Prostate gland (tissue), 2 donors: ENCODE measurements around the gene SETBP1. TPM values are rescaled to one million over a fixed set of nuclear protein-coding genes. Genes with fewer than 3 reads are reported as not detected.

ENCODE experiments used
- DNase-seq: peaks from one replicate; pipeline ENCODE4 v3.0.0-alpha.2; 2019; ENCODE audit warnings: low spot score
- H3K27ac ChIP-seq, 2 donors: fragments of 200-600 bp; sonication (generic); 2 replicates each; pipeline ENCODE4 v1.5.1; 2017 to 2019
- H3K27me3 ChIP-seq: fragments of 200-600 bp; sonication (generic); replicated peaks from 2 replicates; pipeline ENCODE4 v1.5.1; 2019; ENCODE audit not compliant: insufficient read depth
- H3K36me3 ChIP-seq, 2 donors: fragments of 200-600 bp; sonication (generic); 1 replicate in 1 of 2; 2 replicates in 1 of 2; pipeline versions ENCODE4 v1.5.1 to v1.8.1; 2017 to 2019
- H3K4me1 ChIP-seq: fragments of 200-600 bp; sonication (generic); replicated peaks from 2 replicates; pipeline ENCODE4 v1.5.1; 2019
- H3K4me3 ChIP-seq, 2 donors: fragments of 200-600 bp; sonication (generic); 2 replicates each; pipeline ENCODE4 v1.5.1; 2017 to 2019
- H3K9me3 ChIP-seq: fragments of 200-600 bp; sonication (generic); 2 replicates; pipeline ENCODE4 v1.5.1; 2017
- POLR2A ChIP-seq: fragments of 450-650 bp; IDR thresholded peaks from one replicate; pipeline ENCODE4 v1.6.1; 2016; ENCODE audit warnings: antibody characterized with exemption, mild to moderate bottlenecking
- POLR2AphosphoS5 ChIP-seq: sonication (generic); formaldehyde crosslinking; IDR thresholded peaks from one replicate; pipeline ENCODE4 v1.6.1; 2017; ENCODE audit warnings: antibody characterized with exemption
- WGBS: methylation state at CpG from one replicate; pipeline ENCODE4 v1.1.5; 2018; 5-methylcytosine and 5-hydroxymethylcytosine counted together
- intact Hi-C: fragments of 100-400 bp; cut with DNase I; formaldehyde crosslinking; loops from one replicate; pipeline ENCODE4 v1.14.2; 2022
- total RNA-seq, 2 donors: library from RNA; depleted of rRNA; stranded (reverse); fragments of >200 nt; gene quantifications; one replicate each; pipeline ENCODE4 v1.1.0, GENCODE V29; 2016
- TF ChIP-seq, protein P1 (sequence below), 4 experiments: fragments of 200-600 bp in 2 of 4; fragments of 450-650 bp in 2 of 4; sonication (generic) in 2 of 4; IDR thresholded peaks; 1 replicate in 3 of 4; 2 replicates in 1 of 4; pipeline ENCODE4 v1.5.1; 2016 to 2019; ENCODE audit warnings: antibody characterized with exemption in 4 of 4, mild to moderate bottlenecking in 2 of 4, moderate library complexity in 2 of 4

SETBP1 gene
- total RNA-seq, 2 donors from 2014 or later, result 28.4 to 45.1 TPM

- intact Hi-C loops, result loop anchor here (10.0 kb wide), 2 partner anchors 78 to 102 kb away; no protein-coding TSS in a partner anchor
- no peaks in the 10 kb centered on the region for H3K9me3 ChIP-seq
- no peaks in the 10 kb centered on the region for H3K36me3 ChIP-seq
- no peaks in the 10 kb centered on the region for H3K27me3 ChIP-seq
- TF ChIP-seq, protein P1, sequence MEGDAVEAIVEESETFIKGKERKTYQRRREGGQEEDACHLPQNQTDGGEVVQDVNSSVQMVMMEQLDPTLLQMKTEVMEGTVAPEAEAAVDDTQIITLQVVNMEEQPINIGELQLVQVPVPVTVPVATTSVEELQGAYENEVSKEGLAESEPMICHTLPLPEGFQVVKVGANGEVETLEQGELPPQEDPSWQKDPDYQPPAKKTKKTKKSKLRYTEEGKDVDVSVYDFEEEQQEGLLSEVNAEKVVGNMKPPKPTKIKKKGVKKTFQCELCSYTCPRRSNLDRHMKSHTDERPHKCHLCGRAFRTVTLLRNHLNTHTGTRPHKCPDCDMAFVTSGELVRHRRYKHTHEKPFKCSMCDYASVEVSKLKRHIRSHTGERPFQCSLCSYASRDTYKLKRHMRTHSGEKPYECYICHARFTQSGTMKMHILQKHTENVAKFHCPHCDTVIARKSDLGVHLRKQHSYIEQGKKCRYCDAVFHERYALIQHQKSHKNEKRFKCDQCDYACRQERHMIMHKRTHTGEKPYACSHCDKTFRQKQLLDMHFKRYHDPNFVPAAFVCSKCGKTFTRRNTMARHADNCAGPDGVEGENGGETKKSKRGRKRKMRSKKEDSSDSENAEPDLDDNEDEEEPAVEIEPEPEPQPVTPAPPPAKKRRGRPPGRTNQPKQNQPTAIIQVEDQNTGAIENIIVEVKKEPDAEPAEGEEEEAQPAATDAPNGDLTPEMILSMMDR (IDR thresholded peaks at IDR 0.05), result no peak
- TF ChIP-seq POLR2A (no peak), POLR2AphosphoS5 (no peak)
- DNase-seq, result no peak
- H3K27ac ChIP-seq, result no peak overlapping the region
- WGBS, result 64% methylated on average over 6 of the region's 6 CpGs
- peaks cover 3% of the 10 kb centered on the region for H3K4me1 ChIP-seq
- H3K4me3 ChIP-seq, result no peak overlapping the region
Measured at GRCh38 chr18:44912740-44913478, 232.2 kb downstream of the SETBP1 start.

DNA sequence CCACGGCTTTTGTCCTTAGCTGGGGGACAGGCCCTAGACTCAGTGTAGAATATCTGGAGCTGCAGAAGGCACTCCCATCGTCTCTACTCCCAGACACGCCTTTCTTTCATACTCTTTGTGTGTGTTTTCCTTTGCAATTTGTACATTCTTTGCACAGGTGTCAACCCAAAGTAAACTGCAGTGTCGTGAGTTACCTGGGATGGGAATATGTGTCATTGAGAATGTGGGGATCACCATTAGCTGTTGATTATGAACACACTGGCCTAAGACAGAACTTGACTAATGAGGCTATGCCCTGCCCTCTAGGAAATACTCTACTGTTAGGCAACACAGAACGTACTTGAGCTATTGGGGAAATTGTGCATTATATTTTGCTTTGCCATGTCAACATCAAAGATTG is 233.3 kb downstream of the SETBP1 start:
- TF ChIP-seq POLR2AphosphoS5, result no peak
- TF ChIP-seq POLR2A, result no peak
- TF ChIP-seq, protein P1 (IDR thresholded peaks at IDR 0.05), result no peak
- no peaks in the 10 kb centered on the region for H3K27me3 ChIP-seq
- H3K9me3 ChIP-seq, result no peaks in the 10 kb centered on the region
- no peak overlapping the region for H3K27ac ChIP-seq
- intact Hi-C loops, result loop anchor here (10.0 kb wide), 2 partner anchors 79 to 101 kb away; no protein-coding TSS in a partner anchor
- DNase-seq, result no peak
- no peak overlapping the region for H3K4me3 ChIP-seq
- H3K4me1 ChIP-seq, result peaks cover under 1% of the 10 kb centered on the region
- 85% methylated on average over 5 of the region's 5 CpGs for WGBS
- no peaks in the 10 kb centered on the region for H3K36me3 ChIP-seq

DNA sequence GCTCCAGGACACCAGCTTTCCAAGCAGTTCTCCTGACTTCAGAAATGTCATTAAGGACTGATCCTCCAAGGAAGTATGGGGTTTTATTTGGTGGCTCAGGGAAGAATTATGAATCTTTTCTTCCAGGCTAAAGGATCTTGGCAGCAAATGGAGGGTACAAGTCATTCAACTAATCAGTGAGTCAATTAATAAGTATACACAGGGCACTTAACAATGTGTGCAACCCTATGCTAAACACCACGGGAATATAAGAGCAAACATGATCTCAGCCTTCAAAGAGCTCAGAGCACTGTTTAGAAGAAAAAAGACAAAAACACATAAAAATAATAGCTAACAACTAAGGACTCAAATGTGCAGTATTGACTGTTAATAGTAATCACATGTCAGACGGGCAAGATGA is 234.5 kb downstream of the SETBP1 start:
- no peaks in the 10 kb centered on the region for H3K4me1 ChIP-seq
- no peak overlapping the region for H3K4me3 ChIP-seq
- intact Hi-C loops, result loop anchor here (5.0 to 10.0 kb wide), 3 partner anchors 80 to 233 kb away; partner anchors contain the start of gene SETBP1
- no peaks in the 10 kb centered on the region for H3K9me3 ChIP-seq
- H3K36me3 ChIP-seq, result no peaks in the 10 kb centered on the region
- H3K27me3 ChIP-seq, result no peaks in the 10 kb centered on the region
- H3K27ac ChIP-seq, result peak overlapping the region in 1 of 2 donors; percentile 59
- no peak for DNase-seq
- WGBS, result 71% methylated on average over 2 of the region's 2 CpGs
- TF ChIP-seq POLR2AphosphoS5 (no peak), POLR2A (no peak)
- TF ChIP-seq, protein P1 (IDR thresholded peaks at IDR 0.05), result no peak

DNA sequence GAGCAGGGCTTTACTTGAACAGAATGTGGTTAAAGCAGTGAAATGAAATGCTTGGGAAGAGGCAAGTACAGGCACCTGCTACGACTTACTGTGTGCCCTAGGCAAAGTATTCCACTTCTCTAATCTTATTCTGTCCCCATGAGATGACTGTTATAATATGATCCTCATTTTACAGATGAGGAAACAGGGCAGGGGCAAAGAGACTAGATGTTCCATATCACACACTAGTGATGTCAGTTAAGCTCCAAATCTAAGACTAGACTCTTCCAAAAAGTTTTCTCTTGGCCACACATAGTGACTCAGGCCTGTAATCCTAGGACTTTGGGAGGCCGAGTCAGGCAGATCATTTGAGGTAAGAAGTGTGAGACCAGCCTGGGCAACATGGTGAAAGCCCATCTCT is 235.0 kb downstream of the SETBP1 start:
- intact Hi-C loops, result loop anchor here (5.0 to 10.0 kb wide), 3 partner anchors 81 to 233 kb away; partner anchors contain the start of gene SETBP1
- Histone ChIP-seq H3K9me3 (no peaks in the 10 kb centered on the region), H3K27me3 (no peaks in the 10 kb centered on the region), H3K36me3 (no peaks in the 10 kb centered on the region), H3K27ac (peak overlapping the region in 1 of 2 donors; percentile 59), H3K4me3 (no peak overlapping the region), H3K4me1 (no peaks in the 10 kb centered on the region)
- no peak for DNase-seq
- no peak for TF ChIP-seq POLR2AphosphoS5
- TF ChIP-seq, protein P1 (IDR thresholded peaks at IDR 0.05), result no peak
- TF ChIP-seq POLR2A, result no peak
- whole genome bisulfite sequencing, result 97% methylated on average over 2 of the region's 2 CpGs
